Measurements from ENCODE around the gene TRIM66.

DNA sequence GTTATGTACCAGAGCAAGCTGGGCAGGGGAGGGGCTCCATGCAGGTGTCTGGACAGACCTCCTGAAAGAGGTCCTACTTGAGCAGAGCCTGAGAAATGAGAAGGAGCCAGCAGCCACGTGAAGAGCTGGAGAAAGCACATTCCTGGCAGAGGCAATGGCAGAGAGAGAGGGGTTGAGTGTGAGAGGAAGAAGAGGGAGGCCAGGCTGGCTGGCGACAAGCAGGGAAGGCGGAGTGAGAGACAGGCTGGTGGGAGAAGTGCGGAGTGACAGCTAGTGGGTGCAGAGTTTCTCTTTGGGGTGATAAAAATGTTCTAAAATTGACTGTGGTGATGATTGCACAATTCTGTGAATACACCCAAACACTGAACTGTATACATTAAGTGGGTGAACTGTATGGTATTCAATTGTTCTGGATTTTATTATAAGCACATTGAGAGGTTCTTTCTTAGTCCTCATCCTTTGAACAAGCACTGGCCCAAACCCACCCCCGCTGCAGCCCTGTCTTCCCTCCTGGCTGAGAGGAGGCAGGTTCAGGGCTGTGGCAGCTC, 29.5 kb upstream of the TRIM66 start:
- TF ChIP-seq CTCF (IDR thresholded peaks at IDR 0.05), result no peak
- no peak for TF ChIP-seq POLR2A (IDR thresholded peaks at IDR 0.05)

Measured in body of pancreas (tissue), 4 donors.